Nephron progenitor cell (in vitro differentiated cells): ENCODE results near the gene METAP1D.

ENCODE experiments used
- DNase-seq: peaks from one replicate; pipeline ENCODE4 v3.0.0; 2021
- H3K27ac Mint-ChIP-seq: 2 replicates; pipeline ENCODE4 v1.8.0; 2021; ENCODE audit warnings: mild to moderate bottlenecking, moderate library complexity, mixed read lengths
- H3K27me3 Mint-ChIP-seq: 2 replicates; pipeline ENCODE4 v1.8.0; 2021; ENCODE audit warnings: mild to moderate bottlenecking, low read depth, mixed read lengths; ENCODE audit not compliant: poor library complexity
- H3K36me3 Mint-ChIP-seq: 2 replicates; pipeline ENCODE4 v1.8.0; 2021; ENCODE audit warnings: low read depth, mixed read lengths
- H3K4me1 Mint-ChIP-seq: 2 replicates; pipeline ENCODE4 v1.8.0; 2021; ENCODE audit warnings: mixed read lengths
- H3K4me3 Mint-ChIP-seq: 2 replicates; pipeline ENCODE4 v1.8.0; 2021; ENCODE audit warnings: mild to moderate bottlenecking, moderate library complexity, mixed read lengths
- H3K9me3 Mint-ChIP-seq: 2 replicates; pipeline ENCODE4 v1.8.0; 2021; ENCODE audit warnings: mild to moderate bottlenecking, moderate library complexity, mixed read lengths
- TF ChIP-seq, protein P1 (sequence below): fragments of 200-600 bp; sonication (generic); IDR thresholded peaks from 2 replicates; pipeline ENCODE4 v1.5.0; 2021; ENCODE audit warnings: antibody characterized with exemption

The METAP1D gene

GRCh38 chr2:172091761-172092566, 92.2 kb downstream of the METAP1D start:
- no peaks in the 10 kb centered on the region for H3K9me3 Mint-ChIP-seq
- H3K27me3 Mint-ChIP-seq = peaks cover 100% of the 10 kb centered on the region
- no peak for DNase-seq
- peaks cover 47% of the 10 kb centered on the region for H3K4me1 Mint-ChIP-seq
- TF ChIP-seq, protein P1, sequence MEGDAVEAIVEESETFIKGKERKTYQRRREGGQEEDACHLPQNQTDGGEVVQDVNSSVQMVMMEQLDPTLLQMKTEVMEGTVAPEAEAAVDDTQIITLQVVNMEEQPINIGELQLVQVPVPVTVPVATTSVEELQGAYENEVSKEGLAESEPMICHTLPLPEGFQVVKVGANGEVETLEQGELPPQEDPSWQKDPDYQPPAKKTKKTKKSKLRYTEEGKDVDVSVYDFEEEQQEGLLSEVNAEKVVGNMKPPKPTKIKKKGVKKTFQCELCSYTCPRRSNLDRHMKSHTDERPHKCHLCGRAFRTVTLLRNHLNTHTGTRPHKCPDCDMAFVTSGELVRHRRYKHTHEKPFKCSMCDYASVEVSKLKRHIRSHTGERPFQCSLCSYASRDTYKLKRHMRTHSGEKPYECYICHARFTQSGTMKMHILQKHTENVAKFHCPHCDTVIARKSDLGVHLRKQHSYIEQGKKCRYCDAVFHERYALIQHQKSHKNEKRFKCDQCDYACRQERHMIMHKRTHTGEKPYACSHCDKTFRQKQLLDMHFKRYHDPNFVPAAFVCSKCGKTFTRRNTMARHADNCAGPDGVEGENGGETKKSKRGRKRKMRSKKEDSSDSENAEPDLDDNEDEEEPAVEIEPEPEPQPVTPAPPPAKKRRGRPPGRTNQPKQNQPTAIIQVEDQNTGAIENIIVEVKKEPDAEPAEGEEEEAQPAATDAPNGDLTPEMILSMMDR = no peak
- no peak overlapping the region for H3K4me3 Mint-ChIP-seq
- no peak overlapping the region for H3K27ac Mint-ChIP-seq
- H3K36me3 Mint-ChIP-seq = no peaks in the 10 kb centered on the region

DNA sequence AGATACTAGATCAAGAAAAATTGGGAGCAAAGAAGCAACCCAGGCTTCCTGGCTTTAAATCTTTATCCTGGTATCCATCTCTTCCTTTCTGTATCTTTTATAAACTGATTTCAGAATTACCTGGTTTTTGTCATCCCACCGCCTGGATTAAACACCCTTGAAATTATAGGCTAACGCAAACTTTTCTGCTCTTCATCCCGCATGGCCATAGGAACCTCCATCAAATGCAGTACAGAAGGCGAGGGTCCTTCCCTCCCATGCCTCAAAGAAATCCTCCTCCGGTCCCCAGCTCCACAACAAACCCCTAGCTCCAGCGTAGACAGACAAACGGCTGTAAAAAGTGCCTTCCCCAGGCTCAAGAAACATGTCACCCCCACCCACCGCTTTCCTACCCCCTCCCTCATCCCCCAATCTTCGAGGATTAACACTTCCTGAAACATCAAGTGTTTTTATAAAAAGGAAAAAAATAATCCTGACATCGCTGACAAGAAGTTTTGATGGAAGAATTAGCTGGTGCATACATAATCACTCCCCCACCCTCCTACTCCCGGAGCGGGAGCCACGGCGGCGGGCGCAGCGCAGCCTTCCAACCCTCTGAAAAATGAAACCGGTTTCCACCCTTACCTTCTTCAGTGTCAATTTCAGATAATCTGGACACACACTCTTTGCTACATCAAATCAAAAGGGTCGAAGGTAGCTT, 93.1 kb downstream of the METAP1D start:
- Mint-ChIP-seq H3K27me3 (peaks cover 100% of the 10 kb centered on the region), H3K36me3 (no peaks in the 10 kb centered on the region), H3K27ac (no peak overlapping the region), H3K4me1 (peaks cover 47% of the 10 kb centered on the region), H3K9me3 (no peaks in the 10 kb centered on the region), H3K4me3 (peak overlapping the region; percentile 24)
- TF ChIP-seq, protein P1 = no peak
- DNase-seq = no peak

- TF ChIP-seq, protein P1 = no peak
- H3K4me3 Mint-ChIP-seq = peak overlapping the region; percentile 68
- H3K27ac Mint-ChIP-seq = no peak overlapping the region
- peaks cover 99% of the 10 kb centered on the region for H3K27me3 Mint-ChIP-seq
- H3K9me3 Mint-ChIP-seq = no peaks in the 10 kb centered on the region
- DNase-seq = no peak
- no peaks in the 10 kb centered on the region for H3K36me3 Mint-ChIP-seq
- H3K4me1 Mint-ChIP-seq = peaks cover 45% of the 10 kb centered on the region
Measured at GRCh38 chr2:172093416-172094293, 93.9 kb downstream of the METAP1D start.

DNA sequence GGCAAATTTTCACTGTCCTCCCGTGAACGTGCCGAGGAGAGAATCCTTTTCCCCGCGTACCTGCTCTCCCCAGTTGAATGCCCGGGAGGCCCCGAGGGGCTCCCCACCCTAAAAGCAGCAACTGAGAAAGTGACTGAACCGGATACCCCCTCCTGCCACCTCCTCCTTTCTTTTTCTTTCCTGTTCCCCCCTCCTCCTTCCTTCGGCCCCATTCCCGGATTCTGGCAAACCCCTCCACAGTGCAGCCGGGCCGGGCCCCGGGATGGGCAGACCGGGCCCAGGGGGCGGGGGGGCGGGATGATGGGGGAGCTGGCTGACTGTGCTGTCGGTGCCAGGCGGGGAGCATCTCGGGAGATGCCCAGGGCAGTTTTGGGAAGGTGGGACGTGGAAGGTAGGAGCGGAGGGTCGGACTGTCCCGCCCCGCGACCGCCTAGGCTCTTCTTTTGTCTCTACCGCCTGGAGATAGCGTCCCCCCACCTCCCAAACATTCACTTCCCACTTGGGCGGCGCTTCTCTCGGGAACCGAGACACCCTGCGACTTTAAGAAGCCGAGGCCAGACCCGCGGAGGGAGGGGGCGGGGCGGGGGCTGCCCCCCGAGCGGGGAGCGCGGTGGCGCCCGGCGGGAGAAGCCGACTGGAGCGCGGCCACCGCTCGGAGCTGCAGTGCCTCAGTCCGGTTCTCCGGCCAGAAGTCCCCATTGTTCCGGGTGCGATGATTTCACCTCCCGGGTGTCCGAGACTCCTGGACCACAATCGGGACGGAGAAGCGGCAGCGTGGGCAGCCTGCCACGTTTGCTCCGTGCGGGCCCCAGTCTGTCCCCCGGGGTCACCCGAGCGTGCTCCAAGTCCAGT, 94.8 kb downstream of the METAP1D start:
- Mint-ChIP-seq H3K4me1 (peaks cover 48% of the 10 kb centered on the region), H3K36me3 (no peaks in the 10 kb centered on the region), H3K27me3 (peaks cover 98% of the 10 kb centered on the region), H3K9me3 (no peaks in the 10 kb centered on the region), H3K4me3 (peak overlapping the region; percentile 79), H3K27ac (no peak overlapping the region)
- TF ChIP-seq, protein P1 = no peak
- DNase-seq = no peak

DNA sequence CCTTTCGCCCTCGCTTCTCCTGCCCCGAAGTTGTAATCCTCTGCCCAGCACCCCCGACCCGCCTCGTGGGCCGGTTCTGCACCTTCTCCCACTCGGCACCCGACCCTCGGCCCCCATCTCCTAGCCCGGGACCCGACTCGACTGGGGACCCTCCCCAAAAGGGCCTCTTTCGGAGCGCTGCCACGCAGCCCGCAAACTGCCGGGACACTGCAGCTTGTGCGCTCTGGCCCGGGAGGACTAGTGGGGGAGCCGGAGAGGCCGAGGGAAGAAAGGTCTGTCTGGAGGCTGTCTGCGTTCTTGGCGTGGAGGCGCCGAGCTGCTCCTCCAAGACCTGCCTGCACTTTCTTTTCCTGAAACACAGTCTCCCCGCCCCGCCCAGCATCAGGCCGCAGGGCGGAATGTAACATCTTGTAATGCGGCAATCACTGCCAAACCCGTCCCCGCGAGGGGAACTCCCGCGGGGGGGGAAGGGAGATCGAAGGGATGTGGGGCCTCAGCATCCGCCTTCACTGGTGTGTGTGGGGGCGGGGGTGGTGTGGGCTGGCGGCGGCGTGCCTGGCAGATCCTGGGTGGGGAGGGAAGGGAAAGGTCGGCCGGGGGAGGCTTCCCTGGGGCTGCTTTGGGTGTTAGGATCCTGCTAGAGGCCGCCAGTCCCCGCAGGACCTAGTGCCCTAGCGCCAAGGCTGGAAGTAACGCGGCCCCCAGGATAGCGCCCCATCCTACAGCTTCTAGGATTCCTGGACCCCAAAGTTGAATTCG, 95.6 kb downstream of the METAP1D start:
- Mint-ChIP-seq H3K27me3 (peaks cover 98% of the 10 kb centered on the region), H3K4me3 (peak overlapping the region; percentile 79), H3K27ac (no peak overlapping the region), H3K4me1 (peaks cover 53% of the 10 kb centered on the region), H3K9me3 (no peaks in the 10 kb centered on the region), H3K36me3 (no peaks in the 10 kb centered on the region)
- no peak for DNase-seq
- TF ChIP-seq, protein P1 = no peak
